HCT116 (cell line): ENCODE measurements around the gene SLC35F1. TPM values are rescaled to one million over a fixed set of nuclear protein-coding genes. Genes with fewer than 3 reads are reported as not detected.

Source experiments
- ATAC-seq: fragments of 200-7000 bp; cut with Tn5 transposase; 2 replicates; pipeline ENCODE4 v1.9.1; 2020; ENCODE audit warnings: mild to moderate bottlenecking, moderate library complexity
- BruUV-seq: library from RNA; stranded (reverse); fragments of 400-500 nt; replicated peaks from 2 replicates; lab custom pipeline; 2021; lab: Mats Ljungman, UMichigan
- CTCF ChIA-PET: fragments of 300-600 bp; sonication (Branson Sonifier 250); formaldehyde crosslinking; loops from one replicate; lab custom pipeline; 2021; ENCODE audit warnings: antibody characterized with exemption; lab: Charles Lee
- POLR2A ChIA-PET: fragments of 300-600, 350-600 bp; sonication (Branson Sonifier 250); formaldehyde crosslinking; loops from one replicate; lab custom pipeline; 2021; ENCODE audit warnings: antibody characterized with exemption; lab: Charles Lee
- RAD21 ChIA-PET, 2 experiments: fragments of 300-600 bp; sonication (Branson Sonifier 250); formaldehyde crosslinking; loops; one replicate each; lab custom pipeline; 2023; ENCODE audit warnings: low total read pairs in 2 of 2; ENCODE audit not compliant: uncharacterized antibody in 2 of 2, unreplicated experiment in 2 of 2, low non-redundant PET in 1 of 2; lab: Charles Lee
- DNase-seq: peaks from one replicate; pipeline ENCODE4 v3.0.0-alpha.2; 2010; ENCODE audit warnings: low read depth, low spot score
- H2AFZ ChIP-seq: fragments of 200-600 bp; shearing (Covaris generic), sonication (generic); 2 replicates; pipeline ENCODE4 v1.6.1; 2017; ENCODE audit warnings: low read depth, mixed run types, mixed read lengths, antibody characterized with exemption, low read length; ENCODE audit not compliant: poor library complexity, severe bottlenecking
- H3K27ac ChIP-seq: 2 replicates; pipeline ENCODE4 v1.5.1; 2012; ENCODE audit warnings: low read depth, low read length
- H3K27me3 ChIP-seq: fragments of 200-600 bp; sonication (generic); 2 replicates; pipeline ENCODE4 v1.6.1; 2016; ENCODE audit warnings: mixed run types, low read length, mixed read lengths; ENCODE audit not compliant: insufficient read depth
- H3K36me3 ChIP-seq, 2 experiments: fragments of 200-500 bp in 1 of 2; fragments of 200-600 bp in 1 of 2; sonication (Bioruptor generic) in 1 of 2; sonication (generic) in 1 of 2; 2 replicates each; pipeline versions ENCODE4 v1.5.1 to v1.6.1; 2014 to 2016; ENCODE audit warnings: low read length in 2 of 2, inconsistent platforms in 1 of 2, mixed read lengths in 1 of 2, mixed run types in 1 of 2; ENCODE audit not compliant: insufficient read depth in 2 of 2, control insufficient read depth in 1 of 2
- H3K4me1 ChIP-seq, 2 experiments: fragments of 200-600 bp in 1 of 2; sonication (generic) in 1 of 2; 2 replicates each; pipeline versions ENCODE4 v1.5.1 to v1.6.1; 2012 to 2017; ENCODE audit warnings: low read length in 2 of 2, inconsistent platforms in 1 of 2, mild to moderate bottlenecking in 1 of 2, mixed read lengths in 1 of 2, mixed run types in 1 of 2, moderate library complexity in 1 of 2; ENCODE audit not compliant: insufficient read depth in 2 of 2, control insufficient read depth in 1 of 2
- H3K4me2 ChIP-seq: fragments of 200-600 bp; sonication (generic); 2 replicates; pipeline ENCODE4 v1.6.1; 2017; ENCODE audit warnings: mixed run types, low read length, mixed read lengths
- H3K4me3 ChIP-seq, 2 experiments: fragments of 200-600 bp in 1 of 2; sonication (generic) in 1 of 2; replicated peaks in 1 of 2; 2 replicates each; pipeline ENCODE4 v1.5.1; 2011 to 2016; ENCODE audit warnings: low read length in 2 of 2, control low read depth in 1 of 2, low read depth in 1 of 2, mild to moderate bottlenecking in 1 of 2, mixed read lengths in 1 of 2, mixed run types in 1 of 2
- H3K79me2 ChIP-seq: fragments of 200-600 bp; sonication (generic); 2 replicates; pipeline ENCODE4 v1.6.1; 2017; ENCODE audit warnings: mild to moderate bottlenecking, mixed run types, low read length, moderate library complexity, mixed read lengths; ENCODE audit not compliant: insufficient read depth
- H3K9ac ChIP-seq: fragments of 200-600 bp; sonication (generic); 2 replicates; pipeline ENCODE4 v1.6.1; 2016; ENCODE audit warnings: low read length, mixed read lengths
- H3K9me2 ChIP-seq: fragments of 200-600 bp; sonication (generic), shearing (Covaris generic); 2 replicates; pipeline ENCODE4 v1.6.1; 2017; ENCODE audit warnings: mixed run types, mild to moderate bottlenecking, moderate library complexity; ENCODE audit not compliant: insufficient read depth
- H3K9me3 ChIP-seq, 2 experiments: fragments of 200-500 bp in 1 of 2; fragments of 200-600 bp in 1 of 2; sonication (Bioruptor generic) in 1 of 2; sonication (generic) in 1 of 2; 2 replicates each; pipeline ENCODE4 v1.6.1; 2014 to 2017; ENCODE audit warnings: low read length in 2 of 2, mixed read lengths in 2 of 2, inconsistent platforms in 1 of 2, low read depth in 1 of 2, mild to moderate bottlenecking in 1 of 2, mixed run types in 1 of 2, moderate library complexity in 1 of 2; ENCODE audit not compliant: control insufficient read depth in 1 of 2, insufficient read depth in 1 of 2
- H4K20me1 ChIP-seq: fragments of 200-600 bp; sonication (generic), shearing (Covaris generic); 2 replicates; pipeline ENCODE4 v1.6.1; 2017; ENCODE audit warnings: mixed run types, mild to moderate bottlenecking, moderate library complexity; ENCODE audit not compliant: insufficient read depth
- CBX3 ChIP-seq: IDR thresholded peaks from 2 replicates; pipeline ENCODE4 v1.6.1; 2012; ENCODE audit warnings: low read depth
- CEBPB ChIP-seq: IDR thresholded peaks from 2 replicates; pipeline ENCODE4 v1.6.1; 2012; ENCODE audit warnings: low read depth
- EGR1 ChIP-seq: IDR thresholded peaks from 2 replicates; pipeline ENCODE4 v1.6.1; 2012; ENCODE audit warnings: low read depth
- ELF1 ChIP-seq: IDR thresholded peaks from 2 replicates; pipeline ENCODE4 v1.6.1; 2012; ENCODE audit warnings: low read depth, borderline replicate concordance
- EZH2phosphoT487 ChIP-seq: fragments of 200-600 bp; IDR thresholded peaks from 2 replicates; pipeline ENCODE4 v1.6.1; 2018; ENCODE audit warnings: antibody characterized with exemption, borderline replicate concordance
- FOSL1 ChIP-seq: IDR thresholded peaks from 2 replicates; pipeline ENCODE4 v1.6.1; 2012; ENCODE audit warnings: low read depth
- JUND ChIP-seq: IDR thresholded peaks from 2 replicates; pipeline ENCODE4 v1.6.1; 2012
- POLR2A ChIP-seq: IDR thresholded peaks from 2 replicates; pipeline ENCODE4 v1.7.0; 2011; ENCODE audit warnings: borderline replicate concordance; ENCODE audit not compliant: insufficient read depth, insufficient read length; ENCODE audit errors: extremely low read depth
- RAD21 ChIP-seq: IDR thresholded peaks from 2 replicates; pipeline ENCODE4 v1.6.1; 2012; ENCODE audit warnings: low read depth, mild to moderate bottlenecking
- SIN3A ChIP-seq: IDR thresholded peaks from 2 replicates; pipeline ENCODE4 v1.6.1; 2012; ENCODE audit warnings: low read depth
- SP1 ChIP-seq: IDR thresholded peaks from 2 replicates; pipeline ENCODE4 v1.6.1; 2012; ENCODE audit warnings: low read depth
- SRF ChIP-seq: IDR thresholded peaks from 2 replicates; pipeline ENCODE4 v1.6.1; 2012; ENCODE audit warnings: low read depth
- TCF7L2 ChIP-seq: IDR thresholded peaks from 2 replicates; pipeline ENCODE4 v1.7.0; 2011; ENCODE audit warnings: borderline replicate concordance, inconsistent platforms; ENCODE audit not compliant: insufficient read depth, insufficient read length; ENCODE audit errors: extremely low read depth
- YY1 ChIP-seq: IDR thresholded peaks from 2 replicates; pipeline ENCODE4 v1.6.1; 2011; ENCODE audit warnings: low read length, low read depth, moderate library complexity, mild to moderate bottlenecking; ENCODE audit not compliant: insufficient replicate concordance; ENCODE audit errors: extremely low read depth
- ZNF274 ChIP-seq: fragments of 200-500 bp; sonication (Bioruptor generic); IDR thresholded peaks from 2 replicates; pipeline ENCODE4 v1.6.1; 2014; ENCODE audit warnings: mild to moderate bottlenecking, low read depth, low read length, inconsistent platforms
- intact Hi-C: fragments of 100-400 bp; cut with micrococcal nuclease; formaldehyde crosslinking; loops from 2 replicates; pipeline ENCODE4 v1.10.0; 2022
- total RNA-seq: library from RNA; stranded (reverse); gene quantifications from one replicate; pipeline ENCODE4 v1.2.1, GENCODE V29; 2021; ENCODE audit not compliant: unreplicated experiment
- TF ChIP-seq, protein P1 (sequence below): IDR thresholded peaks from 2 replicates; pipeline ENCODE4 v1.6.1; 2012
- TF ChIP-seq, protein P2 (sequence below), 3 experiments: fragments of 200-600 bp in 1 of 3; sonication (generic) in 1 of 3; IDR thresholded peaks in 2 of 3; conservative IDR thresholded peaks in 1 of 3; 2 replicates each; pipeline ENCODE4 v1.5.1; 2012 to 2017; ENCODE audit warnings: low read depth in 2 of 3, low read length in 2 of 3, antibody characterized with exemption in 1 of 3, borderline replicate concordance in 1 of 3, control low read depth in 1 of 3, mild to moderate bottlenecking in 1 of 3, mixed read lengths in 1 of 3, mixed run types in 1 of 3, moderate library complexity in 1 of 3; ENCODE audit not compliant: insufficient read depth in 1 of 3
- TF ChIP-seq, protein P3 (sequence below): IDR thresholded peaks from 2 replicates; pipeline ENCODE4 v1.6.1; 2012; ENCODE audit warnings: low read depth
- TF ChIP-seq, protein P4 (sequence below): IDR thresholded peaks from 2 replicates; pipeline ENCODE4 v1.6.1; 2011; ENCODE audit warnings: mild to moderate bottlenecking, low read length, moderate library complexity; ENCODE audit not compliant: insufficient replicate concordance; ENCODE audit errors: extremely low read depth

The SLC35F1 gene
- total RNA-seq, 1 experiment from 2014 or later = 0.07 TPM

DNA sequence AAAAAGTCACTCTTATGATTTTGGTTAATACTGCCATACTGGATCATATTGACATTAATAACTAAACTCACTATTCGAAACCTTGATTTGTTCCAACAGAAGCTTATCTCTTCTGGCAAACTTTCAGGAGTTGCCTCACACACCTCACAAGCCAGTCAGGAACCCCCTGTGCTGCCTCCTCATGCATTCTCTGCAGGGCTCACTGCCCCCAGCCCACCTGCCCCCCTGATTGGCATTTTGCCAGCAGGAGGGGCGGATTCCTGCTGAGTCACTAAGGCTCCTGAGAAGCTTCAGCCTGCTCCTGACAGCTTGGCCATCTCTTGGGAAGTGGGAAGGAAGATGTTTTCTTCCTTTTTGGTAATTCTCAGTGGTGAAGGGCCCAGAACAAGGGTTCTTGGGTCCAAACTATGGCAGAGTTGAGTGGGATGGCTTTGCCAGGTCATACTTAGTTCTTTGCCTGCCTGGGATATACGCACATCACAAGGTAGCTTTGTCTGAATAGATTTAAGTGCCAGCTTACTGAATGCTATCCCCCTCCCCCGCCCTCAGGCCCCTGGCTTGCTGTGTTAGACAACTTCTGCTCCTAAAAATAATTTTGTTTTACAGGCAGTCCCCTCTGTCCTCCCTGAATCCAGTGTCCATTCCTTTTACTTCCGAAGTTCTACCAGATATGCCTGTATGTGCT, 31.4 kb downstream of the SLC35F1 start:
- Histone ChIP-seq H3K4me2 (no peak overlapping the region), H3K27me3 (no peaks in the 10 kb centered on the region), H3K9me2 (no peaks in the 10 kb centered on the region), H3K27ac (no peak overlapping the region), H3K9me3 (no peaks in the 10 kb centered on the region), H3K4me1 (no peaks in the 10 kb centered on the region), H3K36me3 (no peaks in the 10 kb centered on the region), H3K79me2 (no peaks in the 10 kb centered on the region), H4K20me1 (no peaks in the 10 kb centered on the region), H3K4me3 (no peak overlapping the region), H3K9ac (no peak overlapping the region), H2AFZ (no peak overlapping the region)
- CTCF ChIA-PET = no interaction called here
- BruUV-seq = no TSS peak
- RAD21 ChIA-PET = no interaction called here
- DNase-seq = no peak
- POLR2A ChIA-PET = interaction anchor here (0.7 kb wide), 1 partner anchor 90 kb away, joined by 3 read pairs; no protein-coding TSS in a partner anchor
- TF ChIP-seq ELF1 = no peak
- TF ChIP-seq YY1 = no peak
- no peak for TF ChIP-seq CEBPB
- TF ChIP-seq, protein P1, sequence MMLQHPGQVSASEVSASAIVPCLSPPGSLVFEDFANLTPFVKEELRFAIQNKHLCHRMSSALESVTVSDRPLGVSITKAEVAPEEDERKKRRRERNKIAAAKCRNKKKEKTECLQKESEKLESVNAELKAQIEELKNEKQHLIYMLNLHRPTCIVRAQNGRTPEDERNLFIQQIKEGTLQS = no peak
- no peak for TF ChIP-seq RAD21
- no peak for TF ChIP-seq FOSL1
- no peak for TF ChIP-seq ZNF274
- TF ChIP-seq CBX3 = no peak
- no peak for TF ChIP-seq TCF7L2
- no peak for TF ChIP-seq SRF
- no peak for TF ChIP-seq SP1
- no peak for TF ChIP-seq SIN3A
- TF ChIP-seq, protein P2, sequence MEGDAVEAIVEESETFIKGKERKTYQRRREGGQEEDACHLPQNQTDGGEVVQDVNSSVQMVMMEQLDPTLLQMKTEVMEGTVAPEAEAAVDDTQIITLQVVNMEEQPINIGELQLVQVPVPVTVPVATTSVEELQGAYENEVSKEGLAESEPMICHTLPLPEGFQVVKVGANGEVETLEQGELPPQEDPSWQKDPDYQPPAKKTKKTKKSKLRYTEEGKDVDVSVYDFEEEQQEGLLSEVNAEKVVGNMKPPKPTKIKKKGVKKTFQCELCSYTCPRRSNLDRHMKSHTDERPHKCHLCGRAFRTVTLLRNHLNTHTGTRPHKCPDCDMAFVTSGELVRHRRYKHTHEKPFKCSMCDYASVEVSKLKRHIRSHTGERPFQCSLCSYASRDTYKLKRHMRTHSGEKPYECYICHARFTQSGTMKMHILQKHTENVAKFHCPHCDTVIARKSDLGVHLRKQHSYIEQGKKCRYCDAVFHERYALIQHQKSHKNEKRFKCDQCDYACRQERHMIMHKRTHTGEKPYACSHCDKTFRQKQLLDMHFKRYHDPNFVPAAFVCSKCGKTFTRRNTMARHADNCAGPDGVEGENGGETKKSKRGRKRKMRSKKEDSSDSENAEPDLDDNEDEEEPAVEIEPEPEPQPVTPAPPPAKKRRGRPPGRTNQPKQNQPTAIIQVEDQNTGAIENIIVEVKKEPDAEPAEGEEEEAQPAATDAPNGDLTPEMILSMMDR (IDR thresholded peaks at IDR 0.05 in 2 of 3, conservative IDR thresholded peaks at IDR 0.05 in 1 of 3; ENCODE audit: borderline replicate concordance in 1 of 3, insufficient read depth in 1 of 3, low read depth in 2 of 3, low read length in 2 of 3) = no peak
- TF ChIP-seq POLR2A = no peak
- TF ChIP-seq JUND = no peak
- TF ChIP-seq, protein P3, sequence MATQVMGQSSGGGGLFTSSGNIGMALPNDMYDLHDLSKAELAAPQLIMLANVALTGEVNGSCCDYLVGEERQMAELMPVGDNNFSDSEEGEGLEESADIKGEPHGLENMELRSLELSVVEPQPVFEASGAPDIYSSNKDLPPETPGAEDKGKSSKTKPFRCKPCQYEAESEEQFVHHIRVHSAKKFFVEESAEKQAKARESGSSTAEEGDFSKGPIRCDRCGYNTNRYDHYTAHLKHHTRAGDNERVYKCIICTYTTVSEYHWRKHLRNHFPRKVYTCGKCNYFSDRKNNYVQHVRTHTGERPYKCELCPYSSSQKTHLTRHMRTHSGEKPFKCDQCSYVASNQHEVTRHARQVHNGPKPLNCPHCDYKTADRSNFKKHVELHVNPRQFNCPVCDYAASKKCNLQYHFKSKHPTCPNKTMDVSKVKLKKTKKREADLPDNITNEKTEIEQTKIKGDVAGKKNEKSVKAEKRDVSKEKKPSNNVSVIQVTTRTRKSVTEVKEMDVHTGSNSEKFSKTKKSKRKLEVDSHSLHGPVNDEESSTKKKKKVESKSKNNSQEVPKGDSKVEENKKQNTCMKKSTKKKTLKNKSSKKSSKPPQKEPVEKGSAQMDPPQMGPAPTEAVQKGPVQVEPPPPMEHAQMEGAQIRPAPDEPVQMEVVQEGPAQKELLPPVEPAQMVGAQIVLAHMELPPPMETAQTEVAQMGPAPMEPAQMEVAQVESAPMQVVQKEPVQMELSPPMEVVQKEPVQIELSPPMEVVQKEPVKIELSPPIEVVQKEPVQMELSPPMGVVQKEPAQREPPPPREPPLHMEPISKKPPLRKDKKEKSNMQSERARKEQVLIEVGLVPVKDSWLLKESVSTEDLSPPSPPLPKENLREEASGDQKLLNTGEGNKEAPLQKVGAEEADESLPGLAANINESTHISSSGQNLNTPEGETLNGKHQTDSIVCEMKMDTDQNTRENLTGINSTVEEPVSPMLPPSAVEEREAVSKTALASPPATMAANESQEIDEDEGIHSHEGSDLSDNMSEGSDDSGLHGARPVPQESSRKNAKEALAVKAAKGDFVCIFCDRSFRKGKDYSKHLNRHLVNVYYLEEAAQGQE = no peak
- no peak for TF ChIP-seq EGR1
- TF ChIP-seq EZH2phosphoT487 = no peak
- TF ChIP-seq, protein P4, sequence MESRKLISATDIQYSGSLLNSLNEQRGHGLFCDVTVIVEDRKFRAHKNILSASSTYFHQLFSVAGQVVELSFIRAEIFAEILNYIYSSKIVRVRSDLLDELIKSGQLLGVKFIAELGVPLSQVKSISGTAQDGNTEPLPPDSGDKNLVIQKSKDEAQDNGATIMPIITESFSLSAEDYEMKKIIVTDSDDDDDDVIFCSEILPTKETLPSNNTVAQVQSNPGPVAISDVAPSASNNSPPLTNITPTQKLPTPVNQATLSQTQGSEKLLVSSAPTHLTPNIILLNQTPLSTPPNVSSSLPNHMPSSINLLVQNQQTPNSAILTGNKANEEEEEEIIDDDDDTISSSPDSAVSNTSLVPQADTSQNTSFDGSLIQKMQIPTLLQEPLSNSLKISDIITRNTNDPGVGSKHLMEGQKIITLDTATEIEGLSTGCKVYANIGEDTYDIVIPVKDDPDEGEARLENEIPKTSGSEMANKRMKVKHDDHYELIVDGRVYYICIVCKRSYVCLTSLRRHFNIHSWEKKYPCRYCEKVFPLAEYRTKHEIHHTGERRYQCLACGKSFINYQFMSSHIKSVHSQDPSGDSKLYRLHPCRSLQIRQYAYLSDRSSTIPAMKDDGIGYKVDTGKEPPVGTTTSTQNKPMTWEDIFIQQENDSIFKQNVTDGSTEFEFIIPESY = no peak
- ATAC-seq = no peak
- intact Hi-C loops = no loop called here
